ENCODE data around the gene SLC25A42. TPM values are rescaled to one million over a fixed set of nuclear protein-coding genes. Genes with fewer than 3 reads are reported as not detected.
A peak's percentile ranks its signal among the peaks of the same experiment; 100 is the strongest.
"Not testable (repeated sequence)": the region's sequence is repeated elsewhere in the genome, so short reads cannot be mapped to it uniquely, and the experiment has no call there.

The SLC25A42 gene
- total and polyA plus RNA-seq, 7 donors: 2.4 to 9.5 (median 7.8) TPM

- H3K36me3 ChIP-seq: peaks cover 0 to 24% (median 0%) of the 10 kb centered on the region in 4 donors
Observed at GRCh38 chr19:19101540-19101939, 37.7 kb downstream of the SLC25A42 start.

GRCh38 chr19:19102566-19102965, 38.8 kb downstream of the SLC25A42 start:
- H3K4me1 ChIP-seq; H3K27ac ChIP-seq; H3K9me3 ChIP-seq; H3K27me3 ChIP-seq; DNase-seq; intact Hi-C loops (cut with DNase I); H3K4me3 ChIP-seq: not testable (repeated sequence)
- 96 to 98% methylated on average over 10 of the region's 10 CpGs for WGBS, 2 donors
- H3K36me3 ChIP-seq: peaks cover 0 to 16% (median 0%) of the 10 kb centered on the region in 4 donors

More at GRCh38 chr19:19101540-19101939, 37.7 kb downstream of the SLC25A42 start:
- H3K4me3 ChIP-seq: no peak overlapping the region
- peaks cover 0 to 6% (median 2%) of the 10 kb centered on the region in 4 donors for H3K4me1 ChIP-seq
- no peaks in the 10 kb centered on the region for H3K9me3 ChIP-seq
- H3K27ac ChIP-seq: no peak overlapping the region
- intact Hi-C loops (cut with DNase I): no loop called here
- no peak for TF ChIP-seq EP300 (IDR thresholded peaks at IDR 0.05)
- no peak for TF ChIP-seq POLR2AphosphoS5 (IDR thresholded peaks at IDR 0.05)
- TF ChIP-seq CTCF (IDR thresholded peaks at IDR 0.05): no peak
- no peak for TF ChIP-seq POLR2A (IDR thresholded peaks at IDR 0.05)
- no peak for DNase-seq
- WGBS, 2 donors: 92 to 93% methylated on average over 8 of the region's 8 CpGs
- no peaks in the 10 kb centered on the region for H3K27me3 ChIP-seq

GRCh38 chr19:19103167-19103566, 39.4 kb downstream of the SLC25A42 start:
- 95 to 96% methylated on average over 11 of the region's 11 CpGs for WGBS, 2 donors
- TF ChIP-seq POLR2A (IDR thresholded peaks at IDR 0.05) (no peak), POLR2AphosphoS5 (IDR thresholded peaks at IDR 0.05) (no peak), CTCF (IDR thresholded peaks at IDR 0.05) (no peak), EP300 (IDR thresholded peaks at IDR 0.05) (no peak)

GRCh38 chr19:19105365-19106055, 41.7 kb downstream of the SLC25A42 start:
- peaks cover 0 to 13% (median 9%) of the 10 kb centered on the region in 4 donors for H3K4me1 ChIP-seq
- no peaks in the 10 kb centered on the region for H3K9me3 ChIP-seq
- peak overlapping the region in 2 of 4 donors; percentile 28 for H3K27ac ChIP-seq
- H3K27me3 ChIP-seq: peaks cover 0 to 4% (median 4%) of the 10 kb centered on the region in 3 donors
- H3K4me3 ChIP-seq: peak overlapping the region; percentile 8 to 44 (median 33)
- 10 to 42% methylated on average over 36 of the region's 36 CpGs for WGBS, 2 donors
- peak; percentile 76 for DNase-seq
- intact Hi-C loops (cut with DNase I): no loop called here
- TF ChIP-seq EP300 (IDR thresholded peaks at IDR 0.05): no peak
- TF ChIP-seq POLR2A (IDR thresholded peaks at IDR 0.05): no peak
- TF ChIP-seq CTCF (IDR thresholded peaks at IDR 0.05): no peak
- no peak for TF ChIP-seq POLR2AphosphoS5 (IDR thresholded peaks at IDR 0.05)
- peaks cover 0 to 9% (median 0%) of the 10 kb centered on the region in 4 donors for H3K36me3 ChIP-seq

More at GRCh38 chr19:19103167-19103566, 39.4 kb downstream of the SLC25A42 start:
- H3K27ac ChIP-seq: no peak overlapping the region
- H3K4me3 ChIP-seq: no peak overlapping the region
- H3K36me3 ChIP-seq: peaks cover 0 to 17% (median 0%) of the 10 kb centered on the region in 4 donors
- intact Hi-C loops (cut with DNase I): no loop called here
- no peaks in the 10 kb centered on the region for H3K9me3 ChIP-seq
- no peaks in the 10 kb centered on the region for H3K27me3 ChIP-seq
- H3K4me1 ChIP-seq: peaks cover 0 to 6% (median 2%) of the 10 kb centered on the region in 4 donors
- DNase-seq: no peak

- peaks cover 0 to 10% (median 10%) of the 10 kb centered on the region in 3 donors for H3K27me3 ChIP-seq
- H3K4me3 ChIP-seq: peak overlapping the region; percentile 8 to 44 (median 33)
- H3K9me3 ChIP-seq: no peaks in the 10 kb centered on the region
- DNase-seq: no peak
- peaks cover 0 to 16% (median 11%) of the 10 kb centered on the region in 4 donors for H3K4me1 ChIP-seq
- TF ChIP-seq POLR2AphosphoS5 (IDR thresholded peaks at IDR 0.05) (no peak), EP300 (IDR thresholded peaks at IDR 0.05) (no peak), CTCF (IDR thresholded peaks at IDR 0.05) (no peak), POLR2A (IDR thresholded peaks at IDR 0.05) (no peak)
- peak overlapping the region in 2 of 4 donors; percentile 27 to 28 for H3K27ac ChIP-seq
- H3K36me3 ChIP-seq: peaks cover 0 to 5% (median 0%) of the 10 kb centered on the region in 4 donors
- WGBS, 2 donors: 37 to 55% methylated on average over 25 of the region's 25 CpGs
- intact Hi-C loops (cut with DNase I): no loop called here
Observed at GRCh38 chr19:19106056-19106551, 42.3 kb downstream of the SLC25A42 start.

GRCh38 chr19:19106938-19107337, 43.1 kb downstream of the SLC25A42 start:
- peaks cover 0 to 16% (median 11%) of the 10 kb centered on the region in 4 donors for H3K4me1 ChIP-seq
- peaks cover 0 to 14% (median 10%) of the 10 kb centered on the region in 3 donors for H3K27me3 ChIP-seq
- DNase-seq; H3K9me3 ChIP-seq; H3K36me3 ChIP-seq; H3K4me3 ChIP-seq; intact Hi-C loops (cut with DNase I); H3K27ac ChIP-seq: not testable (repeated sequence)
- WGBS, 2 donors: 95 to 97% methylated on average over 7 of the region's 7 CpGs
